Glutamatergic neuron (in vitro differentiated cells): Measurements from ENCODE around the gene DEAF1. TPM values are rescaled to one million over a fixed set of nuclear protein-coding genes. Genes with fewer than 3 reads are reported as not detected.

Experiments used
- DNase-seq: peaks from one replicate; pipeline ENCODE4 v3.0.0; 2022
- H3K27ac Mint-ChIP-seq: one replicate; pipeline ENCODE4 v1.8.0; 2020; ENCODE audit warnings: mild to moderate bottlenecking, mixed read lengths, inconsistent platforms; ENCODE audit not compliant: unreplicated experiment
- H3K27me3 Mint-ChIP-seq: one replicate; pipeline ENCODE4 v1.8.0; 2020; ENCODE audit warnings: mild to moderate bottlenecking, moderate library complexity, mixed read lengths, inconsistent platforms; ENCODE audit not compliant: unreplicated experiment
- H3K36me3 Mint-ChIP-seq: one replicate; pipeline ENCODE4 v1.8.0; 2020; ENCODE audit warnings: mild to moderate bottlenecking, mixed read lengths, inconsistent platforms; ENCODE audit not compliant: unreplicated experiment
- H3K4me1 Mint-ChIP-seq: one replicate; pipeline ENCODE4 v1.8.0; 2020; ENCODE audit warnings: mild to moderate bottlenecking, low read depth, mixed read lengths, inconsistent platforms; ENCODE audit not compliant: unreplicated experiment
- H3K4me3 Mint-ChIP-seq: one replicate; pipeline ENCODE4 v1.8.0; 2020; ENCODE audit warnings: mild to moderate bottlenecking, mixed read lengths, inconsistent platforms; ENCODE audit not compliant: unreplicated experiment
- H3K9me3 Mint-ChIP-seq: one replicate; pipeline ENCODE4 v1.8.0; 2020; ENCODE audit warnings: mild to moderate bottlenecking, moderate library complexity, mixed read lengths, inconsistent platforms; ENCODE audit not compliant: unreplicated experiment
- CTCF ChIP-seq: fragments of 200-600 bp; sonication (generic); IDR thresholded peaks from one replicate; pipeline ENCODE4 v1.5.0; 2021; ENCODE audit not compliant: partially characterized antibody, unreplicated experiment
- total RNA-seq: library from RNA; stranded (reverse); fragmentation: NEBNext Ultra II Directional; extraction: Animal tissue kit (Norgen Biotek cat#: 25700); gene quantifications from one replicate; pipeline ENCODE4 v1.2.1, GENCODE V29; 2021; ENCODE audit not compliant: unreplicated experiment

The DEAF1 gene
- total RNA-seq, 1 donor from 2014 or later: 51.5 TPM

- TF ChIP-seq CTCF: no peak
- H3K4me1 Mint-ChIP-seq: peaks cover 2% of the 10 kb centered on the region
- peaks cover 3% of the 10 kb centered on the region for H3K36me3 Mint-ChIP-seq
- H3K27me3 Mint-ChIP-seq: no peaks in the 10 kb centered on the region
- no peak overlapping the region for H3K27ac Mint-ChIP-seq
- no peaks in the 10 kb centered on the region for H3K9me3 Mint-ChIP-seq
- H3K4me3 Mint-ChIP-seq: no peak overlapping the region
- DNase-seq: no peak
These were observed 15.5 kb downstream of the DEAF1 start for GRCh38 chr11:679271-680207.

DNA sequence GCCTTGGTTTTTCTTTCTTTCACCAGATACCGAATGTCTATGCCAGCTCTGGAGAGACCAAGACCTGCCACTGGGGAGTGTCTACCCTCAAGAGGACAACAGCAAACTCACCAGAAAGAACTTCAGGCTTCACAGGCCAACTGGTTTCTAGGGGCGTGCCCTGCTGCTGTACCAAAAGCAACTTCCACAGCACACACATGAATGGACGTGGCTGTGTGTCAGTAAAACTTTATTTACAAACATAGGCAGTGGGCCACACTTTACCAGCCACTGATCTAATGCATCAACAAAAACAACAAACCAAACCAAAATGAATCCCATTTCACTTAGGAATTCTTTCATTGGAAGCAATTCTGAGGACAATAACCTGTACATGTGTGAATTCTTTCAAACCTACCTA, 16.7 kb downstream of the DEAF1 start:
- H3K27ac Mint-ChIP-seq: no peak overlapping the region

DNA sequence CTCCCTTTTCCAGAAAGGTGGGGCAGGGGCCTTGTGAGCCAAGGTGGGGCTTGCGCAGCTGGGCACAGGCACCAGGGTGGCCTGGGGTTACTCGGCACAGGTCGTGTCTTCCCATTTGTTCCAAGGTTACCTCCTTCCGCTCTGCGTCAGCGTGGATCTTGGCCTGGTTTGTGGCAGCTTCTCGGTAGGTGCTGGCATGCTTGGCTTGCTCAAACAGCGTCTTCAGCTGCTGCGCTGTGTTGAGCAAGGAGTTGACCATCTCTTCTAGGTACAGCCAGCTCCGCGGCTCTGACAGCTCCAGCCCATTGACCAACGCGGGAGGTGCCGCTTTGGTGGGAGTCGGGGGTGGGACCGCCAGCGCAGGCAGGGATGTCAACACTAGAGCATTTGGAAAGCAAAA, 20.6 kb downstream of the DEAF1 start:
- H3K4me3 Mint-ChIP-seq: no peak overlapping the region
- no peaks in the 10 kb centered on the region for H3K4me1 Mint-ChIP-seq
- TF ChIP-seq CTCF: no peak
- no peaks in the 10 kb centered on the region for H3K27me3 Mint-ChIP-seq
- H3K36me3 Mint-ChIP-seq: peaks cover 9% of the 10 kb centered on the region
- no peak for DNase-seq
- no peaks in the 10 kb centered on the region for H3K9me3 Mint-ChIP-seq
- no peak overlapping the region for H3K27ac Mint-ChIP-seq

More for the DNA sequence above, 16.7 kb downstream of the DEAF1 start:
- Mint-ChIP-seq H3K9me3 (no peaks in the 10 kb centered on the region), H3K4me3 (no peak overlapping the region), H3K4me1 (peaks cover 2% of the 10 kb centered on the region), H3K36me3 (peaks cover 8% of the 10 kb centered on the region), H3K27me3 (no peaks in the 10 kb centered on the region)
- no peak for TF ChIP-seq CTCF
- DNase-seq: no peak

DNA sequence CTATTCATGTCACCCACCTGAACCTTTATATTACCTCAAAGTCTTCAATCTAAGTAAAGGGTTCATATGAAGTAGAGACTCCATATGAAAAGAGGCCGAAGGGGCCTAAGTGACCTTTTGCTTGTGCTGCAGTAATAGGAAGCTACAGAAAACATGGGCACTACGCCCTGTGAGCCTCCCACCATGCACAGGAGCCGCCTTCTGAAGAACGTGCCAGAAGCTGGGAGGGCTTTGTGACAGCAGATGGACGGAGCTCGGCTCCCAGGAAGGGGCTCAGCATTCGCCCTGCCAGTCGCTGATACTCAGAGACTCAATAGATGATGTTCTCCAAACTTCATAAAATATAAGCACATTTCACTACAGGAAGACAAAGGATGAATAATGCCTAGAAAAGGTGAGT, 21.2 kb downstream of the DEAF1 start:
- Mint-ChIP-seq H3K27ac (no peak overlapping the region), H3K9me3 (no peaks in the 10 kb centered on the region), H3K27me3 (no peaks in the 10 kb centered on the region), H3K4me3 (no peak overlapping the region), H3K36me3 (peaks cover 9% of the 10 kb centered on the region), H3K4me1 (no peaks in the 10 kb centered on the region)
- DNase-seq: no peak
- no peak for TF ChIP-seq CTCF

- no peak for TF ChIP-seq CTCF
- H3K36me3 Mint-ChIP-seq: no peaks in the 10 kb centered on the region
- no peaks in the 10 kb centered on the region for H3K4me1 Mint-ChIP-seq
- no peak for DNase-seq
- H3K27ac Mint-ChIP-seq: no peak overlapping the region
- peaks cover 2% of the 10 kb centered on the region for H3K27me3 Mint-ChIP-seq
- H3K4me3 Mint-ChIP-seq: no peak overlapping the region
- peaks cover 3% of the 10 kb centered on the region for H3K9me3 Mint-ChIP-seq
These were observed 29.2 kb downstream of the DEAF1 start for GRCh38 chr11:665704-666281.
